HepG2 (cell line): Measurements from ENCODE around the gene LINGO3. TPM values are rescaled to one million over a fixed set of nuclear protein-coding genes. Genes with fewer than 3 reads are reported as not detected.
A peak's percentile ranks its signal among the peaks of the same experiment; 100 is the strongest.

Source experiments
- ARID5B ChIP-seq: IDR thresholded peaks from 2 replicates; pipeline ENCODE4 v1.4.0; 2020; ENCODE audit warnings: mild to moderate bottlenecking, missing genetic modification reagents
- BORCS8-MEF2B ChIP-seq: sonication (generic); formaldehyde crosslinking; IDR thresholded peaks from 2 replicates; pipeline ENCODE4 v1.8.0; 2022; ENCODE audit warnings: mild to moderate bottlenecking, missing genetic modification reagents
- CBX2 ChIP-seq, 2 experiments: fragments of 200-600 bp in 1 of 2; sonication (generic); formaldehyde crosslinking in 1 of 2; IDR thresholded peaks; 2 replicates each; pipeline versions ENCODE4 v1.7.0 to v1.8.1; 2018 to 2022; ENCODE audit warnings: low read depth in 2 of 2, low read length in 1 of 2, mild to moderate bottlenecking in 1 of 2, missing genetic modification reagents in 1 of 2
- CCDC6 ChIP-seq: sonication (generic); formaldehyde crosslinking; IDR thresholded peaks from 2 replicates; pipeline ENCODE4 v1.8.1; 2022; ENCODE audit warnings: mild to moderate bottlenecking, missing genetic modification reagents, moderate library complexity
- CREM ChIP-seq, 2 experiments: sonication (generic) in 1 of 2; formaldehyde crosslinking in 1 of 2; IDR thresholded peaks; 2 replicates each; pipeline versions ENCODE4 v1.4.0 to v1.6.1; 2016 to 2020; ENCODE audit warnings: antibody characterized with exemption in 1 of 2, mild to moderate bottlenecking in 1 of 2, missing genetic modification reagents in 1 of 2
- FOXO1 ChIP-seq: sonication (generic); formaldehyde crosslinking; IDR thresholded peaks from 2 replicates; pipeline ENCODE4 v1.4.0; 2020; ENCODE audit warnings: missing genetic modification reagents
- HIVEP1 ChIP-seq: sonication (generic); formaldehyde crosslinking; IDR thresholded peaks from 2 replicates; pipeline ENCODE4 v1.4.0; 2020; ENCODE audit warnings: mild to moderate bottlenecking, missing genetic modification reagents
- HMGXB3 ChIP-seq: sonication (generic); formaldehyde crosslinking; IDR thresholded peaks from 2 replicates; pipeline ENCODE4 v1.4.0; 2020; ENCODE audit warnings: missing genetic modification reagents, borderline replicate concordance
- HNRNPL ChIP-seq: fragments of 200-400 bp; formaldehyde crosslinking; IDR thresholded peaks from 2 replicates; pipeline ENCODE4 v1.6.1; 2017; ENCODE audit warnings: mild to moderate bottlenecking, low read depth, low read length
- MATR3 ChIP-seq: sonication (generic); formaldehyde crosslinking; IDR thresholded peaks from 2 replicates; pipeline ENCODE4 v1.4.0; 2020; ENCODE audit warnings: missing genetic modification reagents
- MEF2D ChIP-seq: sonication (generic); formaldehyde crosslinking; IDR thresholded peaks from 2 replicates; pipeline ENCODE4 v1.5.1; 2020; ENCODE audit warnings: mild to moderate bottlenecking, missing genetic modification reagents
- NFE2 ChIP-seq: sonication (generic); formaldehyde crosslinking; IDR thresholded peaks from 2 replicates; pipeline ENCODE4 v1.4.0; 2020; ENCODE audit warnings: missing genetic modification reagents
- SNAPC2 ChIP-seq: sonication (generic); formaldehyde crosslinking; IDR thresholded peaks from 2 replicates; pipeline ENCODE4 v1.8.1; 2022; ENCODE audit warnings: mild to moderate bottlenecking, missing genetic modification reagents
- STAT6 ChIP-seq: sonication (generic); formaldehyde crosslinking; IDR thresholded peaks from 2 replicates; pipeline ENCODE4 v1.4.0; 2020; ENCODE audit warnings: missing genetic modification reagents, mild to moderate bottlenecking, borderline replicate concordance
- THAP11 ChIP-seq: IDR thresholded peaks from 2 replicates; pipeline ENCODE4 v1.6.1; 2016; ENCODE audit warnings: missing biosample characterization, missing genetic modification reagents
- YEATS4 ChIP-seq: sonication (generic); formaldehyde crosslinking; IDR thresholded peaks from 2 replicates; pipeline ENCODE4 v1.4.0; 2020; ENCODE audit warnings: missing genetic modification reagents, borderline replicate concordance
- ZBTB1 ChIP-seq: sonication (generic); formaldehyde crosslinking; IDR thresholded peaks from 2 replicates; pipeline ENCODE4 v1.4.0; 2020; ENCODE audit warnings: missing genetic modification reagents, borderline replicate concordance
- ZNF124 ChIP-seq: sonication (generic); formaldehyde crosslinking; IDR thresholded peaks from 2 replicates; pipeline ENCODE4 v1.4.0; 2020; ENCODE audit warnings: missing genetic modification reagents
- ZNF496 ChIP-seq: sonication (generic); formaldehyde crosslinking; IDR thresholded peaks from 2 replicates; pipeline ENCODE4 v1.8.1; 2023; ENCODE audit warnings: mild to moderate bottlenecking, moderate library complexity, missing genetic modification reagents; ENCODE audit not compliant: insufficient replicate concordance
- ZNF644 ChIP-seq: IDR thresholded peaks from 2 replicates; pipeline ENCODE4 v1.6.1; 2016; ENCODE audit warnings: low read depth
- polyA plus RNA-seq, 8 experiments: library from polyadenylated mRNA; depleted of rRNA in 3 of 8; stranded (reverse) in 7 of 8; unstranded in 1 of 8; fragments of >200 nt; fragmentation: Illumina TruSeq in 4 of 8; extraction: Trizol in 4 of 8; gene quantifications; 2 replicates each; pipeline versions ENCODE4 v1.2.1 to v1.2.3, GENCODE V29; 2011 to 2016; ENCODE audit warnings: low read depth in 4 of 8, missing spikeins in 1 of 8, mixed read lengths in 1 of 8; ENCODE audit not compliant: insufficient read depth in 1 of 8
- total RNA-seq, 5 experiments: library from RNA; depleted of rRNA; stranded (reverse); fragments of >200 nt; fragmentation: Illumina TruSeq; extraction: Trizol; gene quantifications; 2 replicates each; pipeline ENCODE4 v1.2.3, GENCODE V29; 2016; ENCODE audit warnings: low read depth in 1 of 5

The LINGO3 gene
- total and polyA plus RNA-seq, 2 of the 13 experiments (the other 11 are each of a cell fraction or from before 2014, with no cell fraction given) = not detected

GRCh38 chr19:2315818-2316353 lies 7.9 kb upstream of the LINGO3 start (continued):
- TF ChIP-seq ARID5B = peak; percentile 62
- TF ChIP-seq SNAPC2 (CRISPR knock-in tag) = no peak
- no peak for TF ChIP-seq CBX2 (IDR thresholded peaks at IDR 0.05; ENCODE audit: low read depth, low read length)
- TF ChIP-seq CBX2 (CRISPR knock-in tag; IDR thresholded peaks at IDR 0.05; ENCODE audit: low read depth) = no peak
- TF ChIP-seq BORCS8-MEF2B (CRISPR knock-in tag) = peak; percentile 74
- no peak for TF ChIP-seq ZNF124
- TF ChIP-seq HIVEP1 (CRISPR knock-in tag) = peak; percentile 57; the same call in 1 of the 2 replicates
- TF ChIP-seq NFE2 (CRISPR knock-in tag) = no peak
- TF ChIP-seq FOXO1 = no peak; the same call in 1 of the 2 replicates
- TF ChIP-seq ZNF644 = 0 out of 2 replicates have a peak, but pooled peaks have one; percentile 27
- TF ChIP-seq CCDC6 = no peak
- 0 out of 2 replicates have a peak, but pooled peaks have one; percentile 43 for TF ChIP-seq HMGXB3 (CRISPR knock-in tag)
- TF ChIP-seq MATR3 (CRISPR knock-in tag) = no peak
- TF ChIP-seq YEATS4 (CRISPR knock-in tag) = no peak
- TF ChIP-seq MEF2D = no peak
- no peak for TF ChIP-seq ZBTB1
- TF ChIP-seq STAT6 (CRISPR knock-in tag) = no peak
- no peak for TF ChIP-seq HNRNPL
- no peak for TF ChIP-seq CREM (IDR thresholded peaks at IDR 0.05)
- TF ChIP-seq CREM (CRISPR knock-in tag; IDR thresholded peaks at IDR 0.05) = no peak
- peak; percentile 34; the same call in 1 of the 2 replicates for TF ChIP-seq THAP11 (CRISPR knock-in tag)
- no peak for TF ChIP-seq ZNF496 (CRISPR knock-in tag)
